Measurements from ENCODE around the gene ACSS1.

ACSS1 gene

DNA sequence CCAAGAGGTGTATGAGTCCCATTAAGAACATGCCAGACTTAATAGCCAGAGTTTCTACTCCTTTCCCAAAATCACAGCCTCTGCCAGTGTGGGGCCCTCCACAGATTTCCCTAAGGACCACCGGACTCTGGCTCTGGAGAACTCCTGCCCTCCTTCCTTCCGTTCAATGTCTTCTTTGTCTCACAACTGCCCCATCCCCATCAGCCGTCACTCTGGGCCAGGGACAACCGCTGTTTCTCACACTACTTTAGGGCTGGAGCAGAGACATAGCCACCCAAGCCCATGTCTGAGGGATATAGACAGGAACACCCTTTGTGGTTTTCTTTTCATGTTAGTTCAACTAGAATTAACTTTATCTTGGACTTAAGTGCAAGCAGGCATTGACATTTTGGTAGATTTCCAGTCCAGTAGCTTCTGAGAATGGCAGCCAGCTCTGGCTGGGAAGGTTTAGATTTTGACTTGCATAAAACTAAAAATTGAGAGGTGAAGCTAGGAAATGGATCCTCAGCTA, 6.7 kb upstream of the ACSS1 start:
- no peaks in the 10 kb centered on the region for H3K36me3 ChIP-seq (ENCODE audit: control insufficient read depth, insufficient read depth, low read length, severe bottlenecking)
- no peaks in the 10 kb centered on the region for H3K4me1 ChIP-seq (ENCODE audit: control insufficient read depth, insufficient read depth, low read length)
- no peak for DNase-seq (ENCODE audit: low read depth)
- no peak overlapping the region for H3K9ac ChIP-seq (ENCODE audit: low read length)
- peaks cover 10% of the 10 kb centered on the region for H3K9me3 ChIP-seq (ENCODE audit: control insufficient read depth, low read length)
- no peak overlapping the region for H3K4me3 ChIP-seq (ENCODE audit: low read length)
- peaks cover 71% of the 10 kb centered on the region for H3K27me3 ChIP-seq (replicated peaks; ENCODE audit: control insufficient read depth, insufficient read depth, low read length)

DNA sequence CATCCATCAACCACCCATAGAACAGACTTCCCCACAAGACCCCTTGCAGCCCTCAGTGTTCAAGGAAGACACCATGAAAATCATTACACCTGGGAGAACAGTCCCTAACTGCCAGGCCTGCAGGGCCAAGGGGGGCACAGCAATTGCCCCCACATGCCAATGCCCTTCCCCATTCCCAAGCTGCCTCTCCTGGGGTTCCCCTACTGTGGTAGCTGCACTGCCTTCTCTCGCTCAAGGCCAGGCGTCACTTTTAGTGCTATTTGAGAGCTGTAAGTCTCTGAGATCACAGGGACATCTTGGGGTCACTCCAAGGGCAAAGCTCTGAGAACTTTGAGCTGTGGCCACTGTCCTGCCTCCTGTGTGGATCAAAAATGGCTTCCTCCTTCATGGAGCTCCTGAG, 6.0 kb upstream of the ACSS1 start:
- H3K27me3 ChIP-seq (replicated peaks; ENCODE audit: control insufficient read depth, insufficient read depth, low read length), result peaks cover 67% of the 10 kb centered on the region
- no peak overlapping the region for H3K9ac ChIP-seq (ENCODE audit: low read length)
- H3K4me3 ChIP-seq (ENCODE audit: low read length), result no peak overlapping the region
- no peaks in the 10 kb centered on the region for H3K4me1 ChIP-seq (ENCODE audit: control insufficient read depth, insufficient read depth, low read length)
- peaks cover 4% of the 10 kb centered on the region for H3K9me3 ChIP-seq (ENCODE audit: control insufficient read depth, low read length)
- H3K36me3 ChIP-seq (ENCODE audit: control insufficient read depth, insufficient read depth, low read length, severe bottlenecking), result no peaks in the 10 kb centered on the region
- no peak for DNase-seq (ENCODE audit: low read depth)

DNA sequence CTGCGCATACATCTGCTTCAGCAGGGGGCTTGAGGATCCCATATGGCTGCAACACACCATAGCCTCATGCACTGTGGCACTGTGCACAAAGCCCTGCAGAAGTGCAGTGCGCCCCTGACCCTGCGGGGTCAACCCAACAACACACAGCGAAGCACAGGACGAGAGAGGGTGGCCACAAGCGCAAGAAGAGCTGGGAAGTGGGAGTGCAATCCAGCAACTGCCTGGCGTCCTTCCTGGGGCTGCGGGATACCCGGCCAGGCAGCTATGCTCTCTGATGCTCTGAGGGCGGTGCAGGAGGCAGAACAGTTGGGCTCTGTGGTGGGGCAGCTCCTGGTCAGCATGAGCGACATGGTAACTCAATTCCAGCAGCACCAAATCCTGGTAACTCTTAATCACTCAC, 5.6 kb upstream of the ACSS1 start:
- H3K9ac ChIP-seq (ENCODE audit: low read length), result no peak overlapping the region
- H3K4me1 ChIP-seq (ENCODE audit: control insufficient read depth, insufficient read depth, low read length), result peaks cover 2% of the 10 kb centered on the region
- no peaks in the 10 kb centered on the region for H3K9me3 ChIP-seq (ENCODE audit: control insufficient read depth, low read length)
- H3K36me3 ChIP-seq (ENCODE audit: control insufficient read depth, insufficient read depth, low read length, severe bottlenecking), result no peaks in the 10 kb centered on the region
- no peak overlapping the region for H3K4me3 ChIP-seq (ENCODE audit: low read length)
- peaks cover 64% of the 10 kb centered on the region for H3K27me3 ChIP-seq (replicated peaks; ENCODE audit: control insufficient read depth, insufficient read depth, low read length)
- no peak for DNase-seq (ENCODE audit: low read depth)

DNA sequence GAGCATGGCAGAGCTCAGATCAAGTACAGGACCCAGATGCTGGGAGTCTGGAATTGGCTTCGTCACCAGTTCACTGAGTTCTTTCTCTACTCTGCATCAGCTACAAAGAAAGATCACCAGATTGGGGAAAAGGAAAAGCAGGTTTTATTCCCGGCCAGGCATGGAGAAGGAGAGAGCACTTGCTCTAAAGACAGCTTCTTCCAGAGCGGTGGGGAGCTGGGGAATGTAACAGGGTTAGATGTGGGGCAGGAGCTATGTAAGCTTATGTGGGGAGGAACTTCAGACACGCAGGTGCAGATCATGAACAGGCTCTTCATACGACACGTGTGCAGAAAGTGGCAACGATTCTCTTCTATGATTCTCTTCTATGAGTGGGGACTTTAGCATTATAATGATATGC, 4.9 kb upstream of the ACSS1 start:
- H3K36me3 ChIP-seq (ENCODE audit: control insufficient read depth, insufficient read depth, low read length, severe bottlenecking), result no peaks in the 10 kb centered on the region
- no peaks in the 10 kb centered on the region for H3K9me3 ChIP-seq (ENCODE audit: control insufficient read depth, low read length)
- no peak overlapping the region for H3K4me3 ChIP-seq (ENCODE audit: low read length)
- no peak for DNase-seq (ENCODE audit: low read depth)
- H3K27me3 ChIP-seq (replicated peaks; ENCODE audit: control insufficient read depth, insufficient read depth, low read length), result peaks cover 60% of the 10 kb centered on the region
- H3K9ac ChIP-seq (ENCODE audit: low read length), result no peak overlapping the region
- peaks cover 6% of the 10 kb centered on the region for H3K4me1 ChIP-seq (ENCODE audit: control insufficient read depth, insufficient read depth, low read length)

DNA sequence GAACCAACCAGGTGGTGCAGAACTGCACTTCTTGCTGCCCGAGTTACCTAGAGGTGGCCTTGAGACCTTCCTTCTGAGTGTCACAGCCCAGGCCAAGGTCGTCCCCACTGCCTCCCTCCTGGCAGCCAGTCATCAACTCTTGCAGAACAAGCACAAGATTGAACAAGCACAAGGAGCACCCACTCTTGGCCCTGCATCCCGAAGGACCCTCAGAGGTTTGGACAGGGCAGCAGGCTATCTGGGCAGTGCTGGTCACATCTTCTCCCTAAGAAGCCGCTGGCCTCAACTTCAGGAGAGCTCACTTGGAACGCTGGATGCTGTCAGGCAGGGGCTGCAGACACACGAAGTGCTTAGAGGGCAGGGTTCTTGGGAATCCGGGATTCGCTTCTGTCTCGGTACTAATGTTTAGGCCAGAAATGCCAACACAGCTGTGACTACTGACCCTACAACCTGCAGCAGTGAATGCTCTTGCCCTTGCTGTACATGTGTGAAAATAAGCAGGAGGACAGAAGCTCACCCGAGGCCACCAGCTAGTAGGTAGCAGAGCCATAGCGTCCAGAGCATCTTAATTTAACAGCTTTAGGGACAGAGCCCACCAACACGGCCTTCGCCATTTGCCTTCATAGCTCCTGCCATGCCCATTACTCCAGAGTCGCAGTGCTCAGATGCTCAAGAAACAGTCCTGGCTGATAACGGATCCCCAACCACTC, 4.0 kb upstream of the ACSS1 start:
- H3K36me3 ChIP-seq (ENCODE audit: control insufficient read depth, insufficient read depth, low read length, severe bottlenecking), result no peaks in the 10 kb centered on the region
- H3K4me1 ChIP-seq (ENCODE audit: control insufficient read depth, insufficient read depth, low read length), result peaks cover 7% of the 10 kb centered on the region
- DNase-seq (ENCODE audit: low read depth), result no peak
- peaks cover 60% of the 10 kb centered on the region for H3K27me3 ChIP-seq (replicated peaks; ENCODE audit: control insufficient read depth, insufficient read depth, low read length)
- no peak overlapping the region for H3K9ac ChIP-seq (ENCODE audit: low read length)
- H3K9me3 ChIP-seq (ENCODE audit: control insufficient read depth, low read length), result no peaks in the 10 kb centered on the region
- H3K4me3 ChIP-seq (ENCODE audit: low read length), result no peak overlapping the region

DNA sequence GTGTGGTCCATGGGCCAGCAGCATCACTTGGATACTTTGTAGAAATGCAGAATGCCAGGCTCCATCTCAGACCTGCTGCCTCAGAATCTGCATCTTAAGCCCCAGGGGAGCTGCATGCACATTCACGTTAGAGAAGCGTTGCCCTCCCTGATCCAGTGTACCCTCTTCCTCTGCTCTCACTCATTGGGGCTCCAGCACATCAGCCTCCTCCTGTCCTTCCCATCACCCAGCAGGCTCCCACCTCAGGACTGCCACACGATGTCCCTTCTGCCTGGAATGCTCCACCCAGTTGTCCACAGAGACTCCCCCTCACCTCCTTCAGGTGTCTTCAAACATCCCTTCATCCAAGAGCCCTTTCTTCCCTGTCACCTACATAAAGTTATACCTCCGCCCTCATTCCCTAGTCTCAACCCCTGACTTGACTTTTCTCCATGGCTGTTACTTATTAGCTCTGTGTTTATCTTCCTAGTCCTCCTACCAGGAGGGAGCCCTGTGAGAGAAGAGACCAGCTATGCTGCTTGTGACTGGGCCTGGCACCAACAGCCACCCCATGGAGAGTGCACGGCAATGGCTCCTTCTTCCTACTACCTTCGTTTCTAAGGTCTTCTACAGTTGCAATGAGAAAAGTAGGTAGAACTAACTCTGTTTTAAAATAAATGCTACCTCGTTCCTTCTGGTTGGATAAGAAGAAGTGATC, 3.3 kb upstream of the ACSS1 start:
- H3K9me3 ChIP-seq (ENCODE audit: control insufficient read depth, low read length), result no peaks in the 10 kb centered on the region
- peaks cover 14% of the 10 kb centered on the region for H3K4me1 ChIP-seq (ENCODE audit: control insufficient read depth, insufficient read depth, low read length)
- no peak for DNase-seq (ENCODE audit: low read depth)
- peaks cover 57% of the 10 kb centered on the region for H3K27me3 ChIP-seq (replicated peaks; ENCODE audit: control insufficient read depth, insufficient read depth, low read length)
- H3K4me3 ChIP-seq (ENCODE audit: low read length), result no peak overlapping the region
- no peak overlapping the region for H3K9ac ChIP-seq (ENCODE audit: low read length)
- H3K36me3 ChIP-seq (ENCODE audit: control insufficient read depth, insufficient read depth, low read length, severe bottlenecking), result no peaks in the 10 kb centered on the region

DNA sequence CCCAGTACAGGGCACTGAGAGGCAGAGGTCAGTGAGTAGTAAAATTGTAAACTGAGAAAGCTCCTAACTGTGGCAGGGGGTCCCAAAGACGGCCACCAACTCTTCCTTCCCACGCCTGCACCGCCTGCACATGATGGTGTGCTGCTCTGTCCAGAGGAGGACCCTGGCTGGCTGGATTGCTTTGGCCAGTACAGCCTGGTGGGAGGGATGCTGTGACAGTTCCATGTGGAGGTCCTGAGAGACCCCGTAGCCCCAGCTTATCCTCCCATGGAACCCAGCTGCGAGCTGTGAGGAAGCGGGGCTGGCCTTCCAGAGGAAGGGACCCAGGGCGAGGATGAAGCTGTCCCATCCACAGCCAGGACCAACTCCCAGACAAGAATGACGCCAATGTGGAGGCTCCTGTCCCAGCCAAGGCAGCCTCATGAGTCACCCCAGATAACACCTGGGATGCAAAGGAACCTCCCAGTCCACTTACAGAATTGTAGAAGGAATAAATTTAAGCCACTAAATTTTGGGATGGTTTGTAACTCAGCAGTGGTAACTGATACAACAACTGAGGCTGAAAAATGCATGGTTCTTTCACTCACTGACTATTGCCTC, 2.0 kb upstream of the ACSS1 start:
- Histone ChIP-seq H3K36me3 (ENCODE audit: control insufficient read depth, insufficient read depth, low read length, severe bottlenecking) (no peaks in the 10 kb centered on the region), H3K9ac (ENCODE audit: low read length) (no peak overlapping the region), H3K4me3 (ENCODE audit: low read length) (no peak overlapping the region), H3K4me1 (ENCODE audit: control insufficient read depth, insufficient read depth, low read length) (peaks cover 27% of the 10 kb centered on the region), H3K27me3 (replicated peaks; ENCODE audit: control insufficient read depth, insufficient read depth, low read length) (peaks cover 49% of the 10 kb centered on the region), H3K9me3 (ENCODE audit: control insufficient read depth, low read length) (no peaks in the 10 kb centered on the region)
- no peak for DNase-seq (ENCODE audit: low read depth)

DNA sequence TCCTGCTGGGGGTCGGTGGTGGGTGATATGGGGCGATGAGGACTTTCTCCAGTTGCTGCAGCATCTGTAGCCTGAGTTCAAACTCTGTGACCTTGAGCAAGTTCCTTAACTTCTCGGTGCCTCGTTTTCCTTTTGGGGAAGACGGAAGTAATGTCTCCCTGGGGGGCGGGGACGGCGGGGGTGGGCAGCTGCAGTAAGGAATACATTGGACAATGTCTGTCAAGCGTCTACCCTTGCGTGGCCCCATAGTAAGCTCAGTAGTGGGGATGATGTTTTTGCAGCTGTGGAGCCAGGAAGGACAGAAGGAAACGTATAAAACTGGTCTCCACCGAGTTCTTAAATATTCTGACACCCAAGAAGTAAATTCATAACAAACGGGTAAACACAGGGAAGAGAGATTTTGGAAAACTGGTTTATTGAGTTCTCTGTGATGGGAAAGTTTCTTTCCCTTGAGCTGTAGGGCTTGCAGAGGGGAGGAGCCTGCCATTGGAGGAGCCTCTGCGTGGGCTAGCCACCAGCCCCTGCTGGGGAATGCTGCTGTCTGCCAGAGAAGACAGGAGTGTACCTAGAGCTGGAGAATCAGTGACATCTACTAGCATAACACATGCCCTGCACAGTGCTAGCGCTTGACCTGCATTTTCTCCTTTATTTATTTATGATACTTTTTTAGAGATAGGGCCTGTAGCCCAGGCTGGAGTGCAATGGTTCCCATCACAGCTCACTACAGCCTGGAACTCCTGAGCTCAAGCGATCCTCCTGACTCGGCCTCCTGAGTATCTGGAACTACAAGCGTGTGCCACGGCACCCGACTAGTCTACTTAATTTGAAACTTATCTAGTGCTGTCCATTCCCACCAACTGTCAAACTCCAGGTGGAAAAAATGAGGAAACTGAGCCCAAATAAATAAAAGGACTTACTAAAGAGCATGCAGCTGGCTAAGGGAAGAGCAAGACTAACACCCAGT, 1.2 kb upstream of the ACSS1 start:
- peaks cover 42% of the 10 kb centered on the region for H3K27me3 ChIP-seq (replicated peaks; ENCODE audit: control insufficient read depth, insufficient read depth, low read length)
- peak overlapping the region; percentile 85 for H3K4me3 ChIP-seq (ENCODE audit: low read length)
- no peaks in the 10 kb centered on the region for H3K36me3 ChIP-seq (ENCODE audit: control insufficient read depth, insufficient read depth, low read length, severe bottlenecking)
- H3K9ac ChIP-seq (ENCODE audit: low read length), result peak overlapping the region; percentile 90
- no peaks in the 10 kb centered on the region for H3K9me3 ChIP-seq (ENCODE audit: control insufficient read depth, low read length)
- peak; percentile 41 for DNase-seq (ENCODE audit: low read depth)
- peaks cover 36% of the 10 kb centered on the region for H3K4me1 ChIP-seq (ENCODE audit: control insufficient read depth, insufficient read depth, low read length)

DNA sequence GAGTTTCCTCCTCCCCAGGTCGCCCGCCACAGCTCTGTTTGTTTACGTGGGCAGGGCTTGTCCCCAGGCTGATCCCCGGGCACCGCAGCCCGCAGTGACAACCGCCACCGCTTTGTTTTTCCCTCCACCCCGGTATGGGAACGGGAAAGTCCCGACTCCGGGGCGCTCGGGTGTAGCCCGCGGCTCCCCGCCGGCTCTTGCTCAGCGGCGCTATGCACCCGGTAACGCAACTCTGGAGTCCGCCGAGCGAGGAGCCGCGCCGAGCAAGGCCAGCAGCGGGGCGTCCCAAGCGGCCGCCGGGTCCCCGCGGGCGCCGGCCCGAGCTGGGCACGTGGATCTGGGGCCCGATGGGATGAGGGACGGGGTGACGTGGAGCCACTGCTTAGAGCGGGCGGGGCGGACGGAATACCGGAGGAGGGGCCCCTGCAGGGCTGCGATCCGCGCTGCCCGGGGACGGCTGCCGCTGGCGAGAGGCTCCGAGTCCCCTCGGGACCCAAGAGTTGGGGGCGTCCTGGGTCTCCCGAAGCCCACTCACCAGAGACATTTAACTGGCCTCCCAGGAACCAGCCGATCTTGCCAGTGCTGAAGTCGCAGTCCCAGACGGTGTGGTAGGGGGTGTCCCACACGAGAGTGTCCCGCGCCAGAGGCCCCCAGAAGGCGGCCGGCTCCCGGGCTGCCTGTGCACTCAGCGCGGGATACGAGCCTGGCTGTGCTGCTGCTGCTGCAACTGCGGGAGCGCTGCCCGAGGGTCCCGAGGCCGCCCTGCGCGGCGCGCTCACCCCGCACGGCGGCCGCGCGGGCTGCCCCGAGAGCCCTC, 497 bp downstream of the ACSS1 start:
- no peaks in the 10 kb centered on the region for H3K9me3 ChIP-seq (ENCODE audit: control insufficient read depth, low read length)
- peak overlapping the region; percentile 90 for H3K9ac ChIP-seq (ENCODE audit: low read length)
- peak overlapping the region; percentile 85 for H3K4me3 ChIP-seq (ENCODE audit: low read length)
- H3K4me1 ChIP-seq (ENCODE audit: control insufficient read depth, insufficient read depth, low read length), result peaks cover 52% of the 10 kb centered on the region
- H3K27me3 ChIP-seq (replicated peaks; ENCODE audit: control insufficient read depth, insufficient read depth, low read length), result peaks cover 26% of the 10 kb centered on the region
- no peaks in the 10 kb centered on the region for H3K36me3 ChIP-seq (ENCODE audit: control insufficient read depth, insufficient read depth, low read length, severe bottlenecking)
- DNase-seq (ENCODE audit: low read depth), result peak; percentile 84

DNA sequence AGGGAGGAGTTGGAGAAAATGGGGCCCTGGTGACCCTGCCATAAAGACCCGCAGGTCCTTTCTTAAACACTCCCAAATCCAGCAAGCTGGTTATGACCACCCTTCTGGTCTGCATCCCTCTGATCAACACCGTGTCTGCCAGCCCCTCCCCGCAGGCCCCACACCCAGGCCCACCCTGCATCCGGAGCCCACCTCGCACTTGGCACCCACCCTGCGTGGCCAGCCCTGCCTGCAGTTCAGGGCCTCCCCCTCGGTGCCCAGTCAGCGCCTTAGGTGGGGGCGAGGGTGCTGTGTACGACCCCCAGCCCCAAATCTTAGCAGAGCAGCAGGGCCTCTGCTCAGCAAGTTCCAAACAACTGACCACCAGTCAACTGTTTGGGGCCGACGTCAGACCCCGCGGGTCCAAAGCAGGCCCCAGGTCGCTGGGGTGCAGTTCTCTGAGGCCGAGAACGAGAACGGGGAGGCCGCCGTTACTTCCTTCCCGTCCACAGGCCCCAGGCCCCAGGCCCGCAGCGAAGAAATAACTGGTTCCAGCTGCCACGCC, 1.2 kb downstream of the ACSS1 start:
- no peaks in the 10 kb centered on the region for H3K36me3 ChIP-seq (ENCODE audit: control insufficient read depth, insufficient read depth, low read length, severe bottlenecking)
- peaks cover 19% of the 10 kb centered on the region for H3K27me3 ChIP-seq (replicated peaks; ENCODE audit: control insufficient read depth, insufficient read depth, low read length)
- H3K9ac ChIP-seq (ENCODE audit: low read length), result peak overlapping the region; percentile 90
- no peaks in the 10 kb centered on the region for H3K9me3 ChIP-seq (ENCODE audit: control insufficient read depth, low read length)
- DNase-seq (ENCODE audit: low read depth), result no peak
- H3K4me1 ChIP-seq (ENCODE audit: control insufficient read depth, insufficient read depth, low read length), result peaks cover 59% of the 10 kb centered on the region
- H3K4me3 ChIP-seq (ENCODE audit: low read length), result peak overlapping the region; percentile 85
